Cardiac fibroblast (primary cell): ENCODE results near the gene MEF2B.
A peak's percentile ranks its signal among the peaks of the same experiment; 100 is the strongest.

Experiments used
- DNase-seq, 2 donors: peaks; one replicate each; pipeline versions ENCODE4 v3.0.0 to v3.0.0-alpha.2; 2010; ENCODE audit warnings: low read depth in 2 of 2
- H3K4me3 ChIP-seq, 2 donors: replicated peaks in 1 of 2; 1 replicate in 1 of 2; 2 replicates in 1 of 2; pipeline ENCODE4 v1.5.1; 2011; ENCODE audit warnings: low read depth in 2 of 2, low read length in 2 of 2, mild to moderate bottlenecking in 2 of 2, moderate library complexity in 1 of 2
- TF ChIP-seq, protein P1 (sequence below): IDR thresholded peaks from one replicate; pipeline ENCODE4 v1.5.1; 2011; ENCODE audit warnings: low read depth, mild to moderate bottlenecking, low read length, inconsistent platforms

MEF2B gene

DNA sequence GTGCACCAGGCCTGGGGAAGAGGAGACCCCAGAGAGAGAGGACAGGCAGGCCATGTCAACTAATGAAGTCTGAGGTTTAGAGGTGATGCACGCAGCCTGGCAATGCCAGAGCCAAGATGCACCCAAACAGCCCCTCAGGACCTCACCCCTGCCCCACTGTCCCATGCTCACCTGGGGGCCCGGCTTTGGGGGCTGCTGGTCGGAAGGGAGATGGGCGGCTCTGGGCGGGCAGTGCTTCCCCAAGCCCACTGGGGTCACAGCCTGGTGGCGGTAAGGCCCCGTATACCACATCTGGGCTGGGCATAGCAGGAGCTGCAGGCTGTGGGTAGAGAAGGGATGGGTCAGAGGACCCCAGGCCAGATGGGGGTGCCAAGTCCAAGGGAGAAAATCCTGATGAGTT, 23.2 kb downstream of the MEF2B start:
- TF ChIP-seq, protein P1, sequence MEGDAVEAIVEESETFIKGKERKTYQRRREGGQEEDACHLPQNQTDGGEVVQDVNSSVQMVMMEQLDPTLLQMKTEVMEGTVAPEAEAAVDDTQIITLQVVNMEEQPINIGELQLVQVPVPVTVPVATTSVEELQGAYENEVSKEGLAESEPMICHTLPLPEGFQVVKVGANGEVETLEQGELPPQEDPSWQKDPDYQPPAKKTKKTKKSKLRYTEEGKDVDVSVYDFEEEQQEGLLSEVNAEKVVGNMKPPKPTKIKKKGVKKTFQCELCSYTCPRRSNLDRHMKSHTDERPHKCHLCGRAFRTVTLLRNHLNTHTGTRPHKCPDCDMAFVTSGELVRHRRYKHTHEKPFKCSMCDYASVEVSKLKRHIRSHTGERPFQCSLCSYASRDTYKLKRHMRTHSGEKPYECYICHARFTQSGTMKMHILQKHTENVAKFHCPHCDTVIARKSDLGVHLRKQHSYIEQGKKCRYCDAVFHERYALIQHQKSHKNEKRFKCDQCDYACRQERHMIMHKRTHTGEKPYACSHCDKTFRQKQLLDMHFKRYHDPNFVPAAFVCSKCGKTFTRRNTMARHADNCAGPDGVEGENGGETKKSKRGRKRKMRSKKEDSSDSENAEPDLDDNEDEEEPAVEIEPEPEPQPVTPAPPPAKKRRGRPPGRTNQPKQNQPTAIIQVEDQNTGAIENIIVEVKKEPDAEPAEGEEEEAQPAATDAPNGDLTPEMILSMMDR, result no peak
- no peak overlapping the region for H3K4me3 ChIP-seq
- DNase-seq, result no peak

DNA sequence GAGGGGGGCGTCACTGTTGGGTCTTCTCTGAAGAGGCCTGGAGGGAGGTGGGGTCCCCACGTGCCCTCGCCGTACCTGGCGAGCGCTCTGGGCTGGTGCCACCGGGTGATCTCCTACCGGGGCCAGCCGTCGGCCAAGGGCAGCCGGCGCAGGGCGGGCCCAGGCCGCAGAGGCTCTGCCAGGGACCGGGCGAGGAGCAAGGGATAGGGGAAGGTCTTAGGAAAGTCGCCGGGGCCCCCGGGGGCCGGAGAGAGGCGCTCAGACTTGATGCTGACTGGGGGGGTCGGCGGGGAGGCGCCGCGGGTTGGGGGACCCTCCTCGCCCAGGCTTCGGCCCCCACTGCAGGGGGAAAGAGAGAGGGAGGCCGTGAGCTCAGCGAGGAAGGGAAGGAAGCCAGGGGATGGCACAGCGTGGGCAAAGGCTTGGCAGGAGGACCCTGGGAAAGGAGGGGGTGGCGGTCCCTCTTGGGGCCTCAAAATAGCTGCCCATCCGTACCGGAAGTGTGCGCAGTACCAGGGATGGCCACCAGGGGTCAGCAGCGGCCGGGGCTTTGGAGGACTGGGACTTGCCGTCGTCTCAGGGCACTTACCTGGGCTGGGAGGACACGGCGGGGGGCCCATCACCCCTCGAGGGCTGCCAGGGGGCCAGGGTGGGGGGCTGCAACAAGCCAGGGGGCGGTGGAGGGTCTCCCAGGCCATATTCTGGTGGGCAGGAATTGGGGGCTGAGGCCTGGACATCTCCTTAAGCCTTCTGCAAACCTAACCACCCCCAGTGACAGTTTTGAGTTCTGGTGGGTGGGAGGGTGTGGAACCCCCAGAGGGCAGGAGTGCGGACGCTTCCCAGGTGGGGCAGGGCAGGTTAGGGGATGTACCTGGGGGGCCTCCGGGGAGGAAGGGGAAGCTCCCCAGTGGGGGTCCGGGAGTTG, 24.1 kb downstream of the MEF2B start:
- TF ChIP-seq, protein P1, result peak; percentile 97
- no peak overlapping the region for H3K4me3 ChIP-seq
- peak; percentile 63 to 73 for DNase-seq

DNA sequence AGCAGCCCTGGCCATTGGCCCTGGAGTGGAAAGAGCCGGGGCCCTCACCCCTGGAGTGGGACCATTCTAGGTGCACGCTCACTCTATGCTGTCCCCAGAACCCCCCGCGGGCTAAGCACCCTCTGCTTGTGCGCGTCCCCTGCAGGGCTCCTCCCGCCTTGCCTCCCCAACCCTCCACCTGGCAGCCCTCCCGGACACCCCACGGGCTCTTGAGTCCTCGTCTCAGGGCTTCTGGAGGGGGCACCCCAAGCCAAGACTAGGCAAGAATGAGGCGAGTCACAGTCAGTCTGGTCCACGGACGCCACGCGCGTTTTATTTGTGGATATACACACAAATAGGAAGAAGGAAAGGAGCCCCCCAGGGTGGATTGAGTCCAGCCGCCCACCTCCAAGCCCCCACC, 24.8 kb downstream of the MEF2B start:
- TF ChIP-seq, protein P1, result no peak
- DNase-seq, result no peak
- H3K4me3 ChIP-seq, result no peak overlapping the region

DNA sequence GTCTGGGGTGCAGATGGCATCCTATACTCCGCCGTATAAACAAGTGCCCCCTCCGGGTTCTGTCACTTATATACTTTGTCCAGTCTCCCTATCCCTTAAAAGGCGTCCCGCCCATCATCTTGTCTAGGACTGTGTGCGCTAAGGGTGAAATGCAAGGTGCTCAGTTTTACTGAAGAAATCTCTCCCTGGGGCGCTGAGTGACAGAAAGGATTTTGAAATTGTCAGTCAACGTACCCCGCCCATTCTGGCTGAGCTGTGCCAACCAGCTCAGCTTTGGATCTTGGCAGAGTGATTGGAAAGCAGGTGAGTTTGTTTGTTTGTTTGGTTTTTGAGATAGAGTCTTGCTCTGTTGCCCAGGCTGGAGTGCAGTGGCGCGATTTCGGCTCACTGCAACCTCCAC, 27.7 kb downstream of the MEF2B start:
- TF ChIP-seq, protein P1, result no peak
- DNase-seq, result no peak
- H3K4me3 ChIP-seq, result no peak overlapping the region

DNA sequence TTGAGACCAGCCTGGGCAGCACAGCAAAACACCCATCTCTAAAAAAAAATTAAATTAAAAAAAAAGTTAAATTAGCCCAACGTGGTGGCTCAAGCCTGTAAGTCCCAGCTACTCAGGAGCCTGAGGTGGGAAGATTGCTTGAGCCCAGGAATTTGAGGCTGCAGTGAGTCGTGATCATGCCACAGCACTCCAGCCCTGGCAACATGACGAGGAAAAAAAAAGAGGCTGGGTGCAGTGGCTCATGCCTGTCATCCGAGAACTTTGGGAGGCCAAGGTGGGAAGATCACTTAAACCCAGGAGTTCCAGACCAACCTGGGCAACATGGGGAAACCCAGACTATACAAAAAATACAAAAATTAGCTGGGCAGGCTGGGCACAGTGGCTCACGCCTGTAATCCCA, 29.6 kb downstream of the MEF2B start:
- H3K4me3 ChIP-seq, result no peak overlapping the region
- no peak for DNase-seq
- TF ChIP-seq, protein P1, result no peak

DNA sequence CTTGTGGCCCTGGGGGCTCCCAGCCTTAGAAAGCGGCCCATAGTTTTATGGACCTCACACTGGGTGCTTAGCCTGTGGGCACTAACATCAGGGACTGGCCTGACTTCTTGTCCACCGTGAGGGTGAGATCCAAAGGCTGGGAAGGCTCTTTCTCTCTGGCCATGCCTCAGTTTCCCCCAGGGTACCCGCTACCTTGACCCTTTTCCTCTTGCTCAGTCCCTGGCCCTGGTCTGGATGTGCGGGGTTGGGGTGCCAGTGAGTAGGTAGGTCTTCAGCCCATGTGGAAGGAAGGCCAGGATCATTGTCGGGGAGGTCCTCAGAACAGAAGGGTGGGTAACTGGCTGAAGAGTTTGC, 30.2 kb downstream of the MEF2B start:
- no peak overlapping the region for H3K4me3 ChIP-seq
- DNase-seq, result no peak
- TF ChIP-seq, protein P1, result no peak
